Stimulated activated naive CD4-positive, alpha-beta T cell treated with Interleukin-2 at 50 U/mL for 16 hours (primary cell): Measurements from ENCODE around the gene IL5RA.

ENCODE experiments used
- DNase-seq: peaks from one replicate; lab custom pipeline; 2025; lab: John Stamatoyannopoulos, UW

The IL5RA gene, protein sequence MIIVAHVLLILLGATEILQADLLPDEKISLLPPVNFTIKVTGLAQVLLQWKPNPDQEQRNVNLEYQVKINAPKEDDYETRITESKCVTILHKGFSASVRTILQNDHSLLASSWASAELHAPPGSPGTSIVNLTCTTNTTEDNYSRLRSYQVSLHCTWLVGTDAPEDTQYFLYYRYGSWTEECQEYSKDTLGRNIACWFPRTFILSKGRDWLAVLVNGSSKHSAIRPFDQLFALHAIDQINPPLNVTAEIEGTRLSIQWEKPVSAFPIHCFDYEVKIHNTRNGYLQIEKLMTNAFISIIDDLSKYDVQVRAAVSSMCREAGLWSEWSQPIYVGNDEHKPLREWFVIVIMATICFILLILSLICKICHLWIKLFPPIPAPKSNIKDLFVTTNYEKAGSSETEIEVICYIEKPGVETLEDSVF

DNA sequence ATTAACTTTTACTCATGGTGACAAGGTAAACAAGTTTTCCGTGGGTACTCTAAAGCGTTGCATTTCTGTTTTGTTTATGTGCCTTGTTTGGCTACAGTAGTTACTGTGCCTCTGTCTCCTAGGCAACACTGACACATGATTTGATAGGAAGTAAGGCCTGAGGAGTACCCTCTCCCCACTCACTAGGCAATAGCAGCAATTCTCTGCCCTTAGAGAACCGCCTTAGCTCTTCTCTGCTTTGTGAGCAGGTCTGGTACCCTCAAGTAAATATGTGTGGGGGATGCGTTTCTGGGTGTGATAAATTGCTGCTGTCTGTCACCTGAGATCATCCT lies at the start of gene IL5RA:
TSS of gene IL5RA (minus strand) at position 76 of the 332 bp plus-strand sequence. CDS start 5,390 bp downstream, outside the sequence.
- no peak for DNase-seq

DNA sequence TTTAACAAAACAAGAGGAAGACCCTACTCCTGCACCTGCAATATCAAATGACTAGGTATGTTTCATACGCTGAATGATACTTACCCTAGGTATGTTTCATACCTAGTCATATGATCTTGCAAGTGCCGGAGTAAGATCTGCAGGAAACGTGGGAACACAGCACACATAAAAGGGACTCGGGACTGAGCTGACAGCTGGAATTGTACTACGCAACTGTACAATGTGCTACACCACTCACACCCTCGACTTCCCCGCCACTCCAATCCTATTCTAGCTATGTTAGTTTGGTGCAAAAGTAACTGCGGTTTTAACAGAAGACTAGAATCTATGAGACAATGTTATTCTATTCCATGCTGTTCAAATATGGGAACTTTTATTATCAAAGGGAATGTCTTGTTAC lies 47.3 kb upstream of the IL5RA start:
- DNase-seq, result no peak

- DNase-seq, result no peak
These were observed 44.9 kb upstream of the IL5RA start for GRCh38 chr3:3154879-3155610.

DNA sequence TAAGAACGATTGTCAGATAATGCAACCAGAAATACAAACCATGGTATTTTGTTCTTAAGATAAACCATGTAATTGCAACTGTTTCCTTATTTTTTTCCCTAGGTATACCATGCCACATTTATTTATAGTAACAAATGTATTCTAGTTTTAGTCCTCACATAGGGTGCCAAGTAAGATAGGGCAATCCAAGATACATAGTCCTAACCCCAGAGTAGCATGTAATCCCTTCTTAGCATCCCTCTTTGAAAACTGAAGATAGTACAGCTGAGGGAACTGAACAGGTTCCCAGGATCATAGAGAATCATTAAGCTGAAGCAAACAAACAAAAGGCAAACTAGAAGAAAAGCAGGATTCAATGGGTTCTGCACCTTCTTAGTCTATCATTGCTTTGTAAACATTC lies 41.3 kb upstream of the IL5RA start:
- DNase-seq, result no peak

- DNase-seq, result no peak
These were observed 39.4 kb upstream of the IL5RA start for GRCh38 chr3:3149560-3149959.

DNA sequence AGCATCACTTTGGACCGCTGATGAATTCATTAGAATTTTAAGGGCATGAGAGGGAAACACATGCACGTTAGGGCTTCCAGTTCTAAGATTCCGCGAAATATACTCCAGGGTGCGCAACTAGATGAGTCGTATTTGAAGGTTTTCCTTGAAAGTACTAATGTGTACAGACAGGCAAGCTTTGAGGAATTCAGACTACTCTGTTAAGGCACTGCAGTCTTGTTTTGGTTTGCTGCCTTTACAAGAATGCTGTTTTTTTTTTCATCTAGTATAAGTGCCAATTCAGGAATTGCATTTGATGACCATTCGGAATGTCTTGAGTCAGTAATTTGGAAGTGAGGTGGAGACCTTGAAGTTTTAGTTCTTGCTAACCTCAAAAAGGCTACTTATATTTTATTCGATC lies 35.7 kb upstream of the IL5RA start:
- DNase-seq, result no peak

GRCh38 chr3:3141939-3142338 lies 31.8 kb upstream of the IL5RA start:
- no peak for DNase-seq

DNA sequence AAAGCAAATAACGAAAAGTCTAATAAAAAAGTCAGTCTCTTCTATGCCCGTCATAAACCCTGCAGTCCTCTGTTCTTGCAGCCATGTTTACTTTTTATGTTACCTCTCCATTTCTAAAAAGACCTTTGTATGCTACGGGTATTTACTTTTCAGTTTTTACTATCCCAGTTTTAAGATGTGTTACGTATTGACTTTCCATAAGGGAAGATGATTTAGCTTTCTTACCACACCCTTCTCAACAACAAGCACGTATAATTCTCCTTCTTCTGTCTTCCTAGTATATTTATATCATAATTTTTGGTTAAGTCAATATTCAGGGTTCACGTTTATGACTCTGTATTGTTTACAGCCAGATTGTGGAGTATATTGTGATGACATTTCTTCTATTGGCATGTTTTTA lies 27.4 kb upstream of the IL5RA start:
- DNase-seq, result no peak

DNA sequence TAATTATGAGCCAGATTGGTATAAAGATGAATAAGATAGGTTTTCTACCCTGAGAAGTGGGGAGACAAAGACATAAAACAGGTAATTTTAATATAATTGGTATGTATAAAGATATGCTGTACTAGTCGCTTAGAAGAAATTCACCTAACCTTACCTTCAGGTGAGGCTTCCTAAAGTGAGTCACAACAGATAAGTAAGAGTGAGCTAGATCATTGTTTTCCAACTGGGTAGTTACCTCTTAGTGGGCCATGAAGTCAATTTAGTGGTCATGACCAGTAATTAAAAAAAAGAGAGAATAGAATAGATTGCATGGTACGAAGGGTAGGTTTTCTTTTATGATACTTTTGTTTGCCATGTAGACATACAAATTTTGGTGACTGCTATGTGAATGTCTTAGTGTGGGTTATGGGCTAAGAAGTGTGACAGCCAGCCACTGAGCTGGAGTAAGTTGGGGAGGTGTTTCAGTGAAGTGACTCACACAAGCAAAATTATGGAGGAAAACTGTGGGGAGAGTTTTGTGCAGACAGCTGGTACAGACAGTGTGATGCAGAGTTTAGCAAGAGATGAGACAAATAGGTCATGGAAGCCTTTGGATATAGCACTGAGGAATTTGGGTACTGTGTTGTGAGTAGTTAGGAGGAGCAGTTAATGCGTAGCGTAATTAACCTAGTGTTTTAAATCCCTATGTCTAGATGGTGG lies 24.7 kb upstream of the IL5RA start:
- DNase-seq, result no peak

DNA sequence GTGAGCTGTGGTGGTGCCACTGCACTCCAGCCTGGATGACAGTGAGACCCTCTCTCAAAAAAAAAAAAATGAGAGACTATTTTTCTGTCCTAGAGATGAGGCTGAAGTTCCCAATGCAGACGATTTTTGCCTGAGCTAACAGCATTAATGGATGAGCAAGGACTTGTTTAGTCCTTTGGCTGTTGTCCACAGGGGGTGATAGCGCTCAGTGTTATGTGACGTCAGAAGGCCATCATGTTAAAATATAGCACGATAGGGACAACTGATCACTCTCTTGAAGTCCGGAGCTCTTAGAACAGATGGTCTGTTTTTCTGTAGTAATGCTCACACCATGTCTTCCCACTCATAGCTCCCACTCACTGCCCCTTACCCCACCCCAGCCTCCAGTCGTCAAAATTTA lies 23.3 kb upstream of the IL5RA start:
- DNase-seq, result no peak

- no peak for DNase-seq
These were observed 19.4 kb upstream of the IL5RA start for GRCh38 chr3:3129579-3129978.

DNA sequence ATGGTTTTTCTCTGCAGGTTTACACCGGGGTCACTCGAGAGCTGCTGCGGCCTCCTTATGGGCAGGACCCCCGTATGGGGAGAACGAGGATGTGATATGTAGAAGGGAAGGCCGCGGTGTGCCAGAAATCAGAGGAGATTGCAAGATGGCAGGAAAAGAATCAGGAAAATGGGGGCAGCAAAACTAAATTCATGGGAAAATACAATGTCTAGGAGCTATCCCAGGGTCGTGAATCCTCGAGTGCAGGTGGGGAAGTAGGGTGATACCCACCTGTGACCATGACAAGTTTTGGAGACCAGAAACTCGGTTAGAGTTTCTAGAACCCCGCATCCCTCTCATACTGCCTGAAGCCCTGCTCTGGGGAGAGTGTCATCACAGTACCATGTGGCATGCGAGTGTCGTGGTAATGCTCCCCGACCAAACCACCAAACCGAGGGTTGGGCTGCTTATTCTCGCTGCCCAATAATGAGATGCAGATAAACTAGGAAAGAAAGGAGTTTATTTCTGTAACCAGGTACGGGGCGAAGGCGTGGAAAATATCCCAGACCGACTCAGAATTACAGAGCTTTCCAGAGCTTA lies 17.3 kb upstream of the IL5RA start:
- peak; percentile 48 for DNase-seq

GRCh38 chr3:3126477-3127431 lies 16.6 kb upstream of the IL5RA start, which contains the start of gene TRNT1:
Gene TRNT1 (plus strand): TSS chr3:3126940. CDS start chr3:3129041, 2,101 bp downstream.
- DNase-seq, result peak; percentile 96

- no peak for DNase-seq
These were observed 15.8 kb upstream of the IL5RA start for GRCh38 chr3:3125977-3126376.

DNA sequence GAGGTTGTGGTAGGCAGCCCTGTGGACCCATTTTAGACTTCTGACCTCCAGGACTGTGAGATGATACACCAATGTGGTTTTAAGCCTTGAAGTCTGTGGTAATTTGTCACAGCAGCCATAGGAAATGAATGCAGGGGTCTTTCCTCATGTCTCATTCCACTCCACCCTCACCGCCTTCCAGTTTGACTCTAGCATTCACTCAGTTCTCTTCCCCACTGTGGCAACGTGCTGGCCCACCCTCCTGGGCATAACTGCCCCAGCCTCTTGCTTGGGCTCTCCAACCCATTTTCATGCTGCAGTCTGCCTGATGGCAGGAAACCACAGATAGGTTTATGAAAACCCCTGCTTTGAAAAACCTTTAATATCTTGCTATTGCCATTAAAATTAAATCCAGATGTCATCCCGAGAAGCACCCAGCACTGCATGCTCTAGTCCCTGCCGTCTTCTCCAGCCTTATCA lies 9.2 kb upstream of the IL5RA start:
- no peak for DNase-seq

DNA sequence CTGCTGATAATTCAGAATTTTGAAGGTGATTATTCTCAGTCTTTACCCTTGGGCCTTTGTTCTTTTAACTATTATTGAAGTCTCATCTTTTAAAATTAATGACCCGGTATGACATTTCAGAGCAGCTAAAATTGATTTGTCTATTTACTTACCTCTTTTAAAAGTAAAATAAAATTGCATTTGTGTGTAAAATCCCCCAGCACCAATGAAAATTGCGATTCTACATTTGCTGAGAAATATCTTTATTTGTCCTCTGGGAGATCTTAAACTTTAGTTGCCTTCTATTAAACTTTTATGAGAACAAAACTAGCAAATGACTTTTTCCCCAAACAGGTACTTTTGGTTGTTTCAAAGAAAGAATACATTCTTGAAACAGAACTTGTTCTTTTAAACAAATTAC lies 7.5 kb upstream of the IL5RA start:
- no peak for DNase-seq

GRCh38 chr3:3113042-3113709 lies 3.0 kb upstream of the IL5RA start:
- DNase-seq, result no peak

GRCh38 chr3:3110749-3111361 lies 681 bp upstream of the IL5RA start:
- DNase-seq, result no peak

GRCh38 chr3:3109407-3110298 lies 521 bp downstream of the IL5RA start:
- no peak for DNase-seq
